Fibroblast of mammary gland (primary cell): ENCODE data around the gene UBN2.

Experiments used
- DNase-seq: peaks from one replicate; pipeline ENCODE4 v3.0.0-alpha.2; 2010; ENCODE audit warnings: low read depth
- H3K4me3 ChIP-seq: 2 replicates; pipeline ENCODE4 v1.5.1; 2011; ENCODE audit warnings: low read depth, mild to moderate bottlenecking, low read length, moderate library complexity; ENCODE audit not compliant: control insufficient read depth
- TF ChIP-seq, protein P1 (sequence below): conservative IDR thresholded peaks from 2 replicates; pipeline ENCODE4 v1.5.1; 2011; ENCODE audit warnings: low read depth, low read length, inconsistent platforms; ENCODE audit not compliant: control insufficient read depth, insufficient read depth

Gene UBN2

DNA sequence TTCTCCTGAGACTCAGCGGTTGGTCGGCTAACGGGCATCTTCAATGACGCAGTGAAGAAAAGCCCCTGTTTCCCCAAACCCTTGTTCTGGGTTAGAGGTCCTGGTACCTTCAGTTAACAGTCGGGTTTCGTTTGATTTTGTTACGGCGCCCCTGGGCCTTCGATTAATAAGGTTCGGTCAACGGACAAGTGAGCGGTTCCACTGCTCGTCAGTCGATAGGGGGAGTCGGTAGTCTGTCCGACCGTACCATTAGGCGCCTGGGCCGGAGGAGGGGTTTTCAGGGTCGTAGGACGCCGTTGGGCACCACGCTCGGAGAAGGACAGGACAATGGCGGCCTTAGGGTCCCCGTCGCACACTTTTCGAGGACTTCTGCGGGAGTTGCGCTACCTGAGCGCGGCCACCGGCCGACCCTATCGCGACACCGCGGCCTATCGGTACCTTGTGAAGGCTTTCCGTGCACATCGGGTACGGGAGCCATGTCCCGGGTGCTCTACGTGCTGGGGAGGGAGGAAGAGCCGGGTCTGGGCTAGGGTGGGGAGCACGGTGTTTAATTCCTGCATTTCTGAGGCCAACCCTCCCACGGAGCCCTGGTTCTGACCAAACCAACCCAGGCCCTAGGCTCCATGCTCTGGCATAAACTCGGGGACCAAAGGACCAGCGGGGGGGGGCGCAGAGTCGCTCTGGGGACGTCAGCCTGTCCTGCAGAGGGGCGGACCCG, 110.2 kb downstream of the UBN2 start, which contains the start of gene FMC1:
Gene FMC1, plus strand, starts transcription at position 280 of the 718 bp plus-strand sequence. Its CDS starts 48 bp downstream, at position 328.
- DNase-seq, result peak; percentile 94
- TF ChIP-seq, protein P1, sequence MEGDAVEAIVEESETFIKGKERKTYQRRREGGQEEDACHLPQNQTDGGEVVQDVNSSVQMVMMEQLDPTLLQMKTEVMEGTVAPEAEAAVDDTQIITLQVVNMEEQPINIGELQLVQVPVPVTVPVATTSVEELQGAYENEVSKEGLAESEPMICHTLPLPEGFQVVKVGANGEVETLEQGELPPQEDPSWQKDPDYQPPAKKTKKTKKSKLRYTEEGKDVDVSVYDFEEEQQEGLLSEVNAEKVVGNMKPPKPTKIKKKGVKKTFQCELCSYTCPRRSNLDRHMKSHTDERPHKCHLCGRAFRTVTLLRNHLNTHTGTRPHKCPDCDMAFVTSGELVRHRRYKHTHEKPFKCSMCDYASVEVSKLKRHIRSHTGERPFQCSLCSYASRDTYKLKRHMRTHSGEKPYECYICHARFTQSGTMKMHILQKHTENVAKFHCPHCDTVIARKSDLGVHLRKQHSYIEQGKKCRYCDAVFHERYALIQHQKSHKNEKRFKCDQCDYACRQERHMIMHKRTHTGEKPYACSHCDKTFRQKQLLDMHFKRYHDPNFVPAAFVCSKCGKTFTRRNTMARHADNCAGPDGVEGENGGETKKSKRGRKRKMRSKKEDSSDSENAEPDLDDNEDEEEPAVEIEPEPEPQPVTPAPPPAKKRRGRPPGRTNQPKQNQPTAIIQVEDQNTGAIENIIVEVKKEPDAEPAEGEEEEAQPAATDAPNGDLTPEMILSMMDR, result peak; percentile 4
- H3K4me3 ChIP-seq, result peak within 1 kb of the TSS; percentile 94

DNA sequence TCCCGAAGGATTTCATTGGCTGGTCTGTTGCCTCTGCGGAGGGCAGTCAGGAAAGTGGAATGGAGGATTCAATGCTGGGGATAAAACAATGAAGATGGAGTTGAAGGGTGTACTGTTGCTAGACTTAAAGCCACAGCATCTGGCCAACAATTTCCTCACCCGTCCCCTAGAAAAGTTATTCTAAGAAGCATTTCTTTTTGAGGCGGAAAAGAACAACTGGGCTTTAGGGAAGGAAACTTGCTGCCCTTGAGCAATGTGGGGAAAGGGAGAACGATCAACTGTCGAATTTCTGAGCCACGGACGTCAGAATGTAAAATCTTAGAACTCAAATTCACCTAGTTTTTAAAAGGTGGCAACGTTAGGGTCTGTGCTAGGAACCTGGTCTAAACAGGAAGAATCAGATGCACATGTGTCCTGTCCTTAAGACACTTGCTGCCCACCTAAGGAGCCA, 110.8 kb downstream of the UBN2 start:
- no peak for DNase-seq

DNA sequence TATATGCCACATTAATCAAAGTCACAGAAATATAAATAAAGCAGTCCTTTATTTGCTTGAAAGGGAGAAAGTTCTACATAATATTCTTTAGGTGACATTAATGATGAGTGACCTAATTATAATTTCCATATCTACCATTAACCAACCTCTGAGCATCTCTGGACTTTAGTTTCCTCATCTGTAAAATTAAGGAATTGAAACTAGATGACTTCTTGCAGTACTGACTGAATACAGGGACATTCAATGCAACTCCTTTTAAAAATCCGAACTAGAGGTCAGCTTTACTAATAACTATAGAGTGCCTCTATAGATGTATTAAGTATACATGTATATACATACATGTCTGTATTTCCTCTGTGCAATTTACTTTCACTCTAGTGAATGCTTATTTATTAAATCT, 114.0 kb downstream of the UBN2 start:
- DNase-seq, result no peak
- H3K4me3 ChIP-seq, result no peak overlapping the region
- TF ChIP-seq, protein P1, result no peak

More for the DNA sequence above, 110.8 kb downstream of the UBN2 start:
- peak overlapping the region; percentile 94 for H3K4me3 ChIP-seq
- TF ChIP-seq, protein P1, result no peak

DNA sequence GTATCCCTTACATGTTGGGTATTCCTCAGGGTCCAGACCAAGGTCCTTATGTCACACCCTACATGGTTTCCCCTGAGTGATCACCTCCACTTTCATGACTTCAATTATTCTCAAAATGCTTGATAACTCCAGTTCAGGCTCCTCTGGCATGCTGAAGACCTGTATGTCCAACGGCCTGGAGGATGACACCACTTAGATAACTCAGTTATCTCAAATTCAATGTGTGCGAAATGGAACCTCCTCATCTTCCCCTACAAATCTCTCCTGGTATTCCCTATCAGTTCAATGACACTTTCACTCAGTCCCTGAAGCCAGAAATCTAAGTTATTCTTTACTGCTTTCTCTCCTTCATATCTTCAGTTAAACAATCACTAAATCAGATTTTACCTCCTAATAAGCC, 120.0 kb downstream of the UBN2 start:
- no peak for DNase-seq
- no peak overlapping the region for H3K4me3 ChIP-seq
- TF ChIP-seq, protein P1, result no peak

DNA sequence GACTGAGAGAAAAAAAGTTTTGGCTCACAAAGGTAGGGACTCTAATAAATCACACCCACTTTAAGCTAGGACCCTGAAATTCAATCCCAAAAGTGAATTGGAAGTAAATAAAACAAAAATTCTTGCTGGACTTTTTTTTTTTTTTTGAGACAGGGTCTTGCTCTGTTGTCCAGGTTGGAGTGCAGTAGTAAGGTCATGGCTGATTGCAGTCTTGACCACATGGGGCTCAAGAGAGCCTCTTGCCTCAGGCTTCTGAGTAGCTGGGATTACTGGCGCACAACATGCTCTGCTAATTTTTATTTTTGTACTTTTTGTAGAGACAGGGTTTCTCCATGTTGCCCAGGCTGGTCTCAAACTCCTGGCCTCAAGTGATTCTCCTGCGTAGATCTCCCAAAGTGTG, 123.7 kb downstream of the UBN2 start:
- DNase-seq, result no peak
- H3K4me3 ChIP-seq, result no peak overlapping the region
- TF ChIP-seq, protein P1, result no peak

DNA sequence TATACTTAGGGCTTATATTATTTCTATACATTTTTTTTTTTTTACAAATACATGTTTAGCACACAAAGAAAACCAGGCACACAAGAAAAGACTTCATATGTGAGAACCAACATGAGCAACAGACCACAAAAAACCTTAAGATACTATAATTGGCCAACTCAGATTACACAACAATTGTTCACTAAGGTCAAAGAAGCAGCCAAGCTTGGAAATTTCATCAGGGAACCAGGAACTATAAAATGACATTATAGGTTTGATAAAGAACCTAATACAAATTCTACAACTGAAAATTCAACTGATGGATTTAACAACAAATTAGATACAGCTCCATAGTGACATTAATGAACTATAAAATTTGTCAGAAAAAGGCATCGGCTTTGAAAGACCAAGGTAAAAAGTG, 124.3 kb downstream of the UBN2 start:
- DNase-seq, result peak; percentile 58
- no peak overlapping the region for H3K4me3 ChIP-seq
- TF ChIP-seq, protein P1, result no peak
